GM19239 (cell line): Measurements from ENCODE around the gene SGMS1.
A peak's percentile ranks its signal among the peaks of the same experiment; 100 is the strongest.
"Not testable (repeated sequence)": the region's sequence is repeated elsewhere in the genome, so short reads cannot be mapped to it uniquely, and the experiment has no call there.

Source experiments
- DNase-seq: peaks from one replicate; pipeline ENCODE4 v3.0.0; 2011; ENCODE audit warnings: low spot score; ENCODE audit not compliant: insufficient read length
- FAIRE-seq: peaks from 2 replicates; lab custom pipeline; 2011; peaks lifted over from hg19 to GRCh38; lab: Jason Lieb, UNC

Gene SGMS1

GRCh38 chr10:50295367-50295766 lies 328.4 kb downstream of the SGMS1 start:
- no peak for DNase-seq
- no peak for FAIRE-seq

GRCh38 chr10:50294582-50294981 lies 329.2 kb downstream of the SGMS1 start:
- no peak for FAIRE-seq

GRCh38 chr10:50293513-50294313 lies 330.0 kb downstream of the SGMS1 start:
- DNase-seq (no peak), FAIRE-seq (no peak)

More at GRCh38 chr10:50294582-50294981, 329.2 kb downstream of the SGMS1 start:
- no peak for DNase-seq

GRCh38 chr10:50291261-50291850 lies 332.4 kb downstream of the SGMS1 start:
- FAIRE-seq (peak; percentile 80), DNase-seq (no peak)

GRCh38 chr10:50289196-50289595 lies 334.6 kb downstream of the SGMS1 start:
- FAIRE-seq (no peak), DNase-seq (no peak)

- DNase-seq, result no peak
- no peak for FAIRE-seq
Measured at GRCh38 chr10:50286996-50287803, 336.6 kb downstream of the SGMS1 start.

- DNase-seq (no peak), FAIRE-seq (no peak)
Measured at GRCh38 chr10:50286517-50286916, 337.2 kb downstream of the SGMS1 start.

- FAIRE-seq (no peak), DNase-seq (no peak)
Measured at GRCh38 chr10:50281967-50282522, 341.7 kb downstream of the SGMS1 start.

- FAIRE-seq (no peak), DNase-seq (no peak)
Measured at GRCh38 chr10:50281210-50281966, 342.4 kb downstream of the SGMS1 start.

GRCh38 chr10:50280049-50280841 lies 343.5 kb downstream of the SGMS1 start:
- DNase-seq, result no peak
- no peak for FAIRE-seq

GRCh38 chr10:50279489-50279888 lies 344.3 kb downstream of the SGMS1 start:
- FAIRE-seq, result no peak
- no peak for DNase-seq

- peak; percentile 13 for DNase-seq
- peak; percentile 86 for FAIRE-seq
Measured at GRCh38 chr10:50275650-50276235, 348.0 kb downstream of the SGMS1 start.

GRCh38 chr10:50272531-50272930 lies 351.2 kb downstream of the SGMS1 start:
- DNase-seq (no peak), FAIRE-seq (no peak)

GRCh38 chr10:50271564-50272250 lies 352.0 kb downstream of the SGMS1 start:
- DNase-seq, result no peak
- no peak for FAIRE-seq

GRCh38 chr10:50267877-50268276 lies 355.9 kb downstream of the SGMS1 start:
- DNase-seq, FAIRE-seq: not testable (repeated sequence)

GRCh38 chr10:50262625-50263024 lies 361.1 kb downstream of the SGMS1 start:
- FAIRE-seq, DNase-seq: not testable (repeated sequence)

- FAIRE-seq (peak; percentile 91), DNase-seq (peak; percentile 46)
Measured at GRCh38 chr10:50260791-50261281, 362.9 kb downstream of the SGMS1 start.
